Activated naive CD4-positive, alpha-beta T cell treated with anti-CD3 and anti-CD28 coated beads, Interleukin-2, amount 50 U/mL, for 24 hours (primary cell): ENCODE data around the gene CSRNP3.

ENCODE experiments used
- H3K27ac Mint-ChIP-seq: one replicate; pipeline ENCODE4 v1.8.0; 2021; ENCODE audit warnings: mild to moderate bottlenecking, mixed read lengths
- H3K27me3 Mint-ChIP-seq: one replicate; pipeline ENCODE4 v1.8.0; 2021; ENCODE audit warnings: mixed read lengths
- H3K36me3 Mint-ChIP-seq: one replicate; pipeline ENCODE4 v1.8.0; 2021; ENCODE audit warnings: mixed read lengths
- H3K4me1 Mint-ChIP-seq: one replicate; pipeline ENCODE4 v1.8.0; 2021; ENCODE audit warnings: mixed read lengths
- H3K4me3 Mint-ChIP-seq: one replicate; pipeline ENCODE4 v1.8.0; 2021; ENCODE audit warnings: mild to moderate bottlenecking, mixed read lengths
- H3K9me3 Mint-ChIP-seq: one replicate; pipeline ENCODE4 v1.8.0; 2021; ENCODE audit warnings: mixed read lengths

CSRNP3 gene

DNA sequence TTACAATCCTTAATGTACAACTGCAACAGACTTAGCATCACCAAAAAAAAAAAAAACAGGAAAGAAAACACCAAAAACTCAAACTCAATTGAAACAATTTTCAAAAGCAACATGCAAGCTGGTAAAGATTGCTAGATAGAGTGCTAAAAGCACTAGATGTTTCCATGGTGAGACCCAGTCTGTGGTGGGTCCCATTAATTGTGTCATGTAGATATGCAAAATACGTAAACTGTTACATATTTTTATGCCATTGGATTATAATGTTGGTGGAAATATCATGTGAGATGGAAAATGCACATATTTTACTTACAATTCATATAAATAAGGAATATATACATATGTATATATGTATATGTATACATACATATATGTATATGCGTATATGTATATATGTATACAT lies 30.5 kb downstream of the CSRNP3 start:
- Mint-ChIP-seq H3K27ac (no peak overlapping the region), H3K4me3 (no peak overlapping the region), H3K27me3 (no peaks in the 10 kb centered on the region), H3K9me3 (no peaks in the 10 kb centered on the region), H3K36me3 (no peaks in the 10 kb centered on the region), H3K4me1 (no peaks in the 10 kb centered on the region)

DNA sequence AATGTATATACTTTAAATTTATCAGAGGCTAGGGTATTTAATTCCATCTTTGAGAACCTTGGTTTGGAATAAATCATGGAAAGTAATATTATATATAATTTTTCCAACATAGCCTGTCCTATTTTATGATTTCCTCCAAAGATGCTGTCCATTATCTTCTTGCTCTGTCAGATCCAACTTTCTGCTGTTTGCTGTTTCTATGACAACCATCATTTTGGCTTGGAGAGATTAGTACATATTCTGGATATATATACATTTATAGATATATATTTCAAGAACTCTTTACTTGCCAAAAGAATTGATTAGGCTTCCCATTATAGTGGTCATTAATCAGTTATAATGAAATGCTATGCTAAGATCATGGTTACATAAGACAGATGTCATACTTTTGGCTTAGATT lies 31.3 kb downstream of the CSRNP3 start:
- Mint-ChIP-seq H3K36me3 (no peaks in the 10 kb centered on the region), H3K9me3 (no peaks in the 10 kb centered on the region), H3K27me3 (no peaks in the 10 kb centered on the region), H3K4me1 (no peaks in the 10 kb centered on the region), H3K27ac (no peak overlapping the region), H3K4me3 (no peak overlapping the region)

DNA sequence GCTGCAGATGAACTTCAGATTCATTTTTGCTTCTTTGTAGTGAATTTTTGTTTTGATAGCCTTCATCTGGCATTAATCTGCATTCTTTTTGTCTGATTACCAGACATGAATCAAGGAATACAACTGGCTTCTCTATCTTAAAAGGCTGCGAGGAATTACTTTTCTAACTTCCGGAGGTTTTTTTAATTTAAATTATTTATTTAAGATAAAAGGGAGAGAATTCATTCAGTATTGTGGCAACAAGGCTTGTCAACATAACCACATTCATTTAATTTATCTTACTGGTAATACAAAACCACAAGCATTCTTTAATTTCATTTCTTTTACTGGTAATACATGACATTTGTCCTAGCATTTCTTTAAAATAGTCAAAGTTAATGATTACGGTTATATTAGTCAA lies 36.0 kb downstream of the CSRNP3 start:
- no peaks in the 10 kb centered on the region for H3K4me1 Mint-ChIP-seq
- H3K4me3 Mint-ChIP-seq: no peak overlapping the region
- H3K36me3 Mint-ChIP-seq: no peaks in the 10 kb centered on the region
- H3K27me3 Mint-ChIP-seq: no peaks in the 10 kb centered on the region
- no peaks in the 10 kb centered on the region for H3K9me3 Mint-ChIP-seq
- H3K27ac Mint-ChIP-seq: no peak overlapping the region

DNA sequence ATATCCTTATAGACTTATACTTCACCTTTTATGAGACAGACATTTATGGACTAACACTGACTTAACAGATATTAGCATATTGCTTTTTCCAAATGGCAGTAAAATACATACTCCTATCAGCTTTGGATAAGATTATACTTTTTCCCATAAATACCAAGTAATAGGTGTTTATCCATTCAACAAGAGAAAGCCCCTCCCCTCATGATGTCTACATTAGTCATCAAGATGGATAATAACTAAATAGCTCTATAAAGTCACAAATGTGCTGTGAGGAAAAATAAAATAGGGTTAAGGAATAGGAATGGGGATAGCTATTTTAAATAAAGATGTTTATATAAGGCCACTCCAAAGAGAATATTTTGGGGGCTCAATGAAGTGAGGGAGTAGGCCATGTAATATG lies 39.4 kb downstream of the CSRNP3 start:
- Mint-ChIP-seq H3K36me3 (no peaks in the 10 kb centered on the region), H3K9me3 (no peaks in the 10 kb centered on the region), H3K27ac (no peak overlapping the region), H3K4me3 (no peak overlapping the region), H3K4me1 (no peaks in the 10 kb centered on the region), H3K27me3 (no peaks in the 10 kb centered on the region)

DNA sequence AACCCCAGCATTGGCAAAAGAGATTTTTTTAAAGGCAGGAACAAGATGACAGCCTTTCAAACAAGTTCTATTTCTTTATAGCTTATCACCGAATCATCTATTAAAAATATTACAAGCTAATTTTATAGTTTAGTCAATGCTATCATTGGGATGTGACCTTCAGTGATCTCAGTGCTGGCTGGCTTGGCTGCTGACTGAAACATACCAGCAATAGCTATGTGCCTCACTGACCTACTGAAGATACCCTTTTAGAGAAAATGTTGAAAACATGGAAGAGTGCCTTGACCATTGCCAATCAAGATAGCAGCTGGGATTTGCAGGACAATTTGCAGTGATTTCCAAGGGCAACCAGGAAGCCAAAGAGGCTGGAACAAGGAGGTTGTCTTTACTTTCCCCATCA lies 44.0 kb downstream of the CSRNP3 start:
- no peaks in the 10 kb centered on the region for H3K4me1 Mint-ChIP-seq
- H3K9me3 Mint-ChIP-seq: no peaks in the 10 kb centered on the region
- no peak overlapping the region for H3K27ac Mint-ChIP-seq
- no peak overlapping the region for H3K4me3 Mint-ChIP-seq
- H3K36me3 Mint-ChIP-seq: no peaks in the 10 kb centered on the region
- H3K27me3 Mint-ChIP-seq: peaks cover 1% of the 10 kb centered on the region

DNA sequence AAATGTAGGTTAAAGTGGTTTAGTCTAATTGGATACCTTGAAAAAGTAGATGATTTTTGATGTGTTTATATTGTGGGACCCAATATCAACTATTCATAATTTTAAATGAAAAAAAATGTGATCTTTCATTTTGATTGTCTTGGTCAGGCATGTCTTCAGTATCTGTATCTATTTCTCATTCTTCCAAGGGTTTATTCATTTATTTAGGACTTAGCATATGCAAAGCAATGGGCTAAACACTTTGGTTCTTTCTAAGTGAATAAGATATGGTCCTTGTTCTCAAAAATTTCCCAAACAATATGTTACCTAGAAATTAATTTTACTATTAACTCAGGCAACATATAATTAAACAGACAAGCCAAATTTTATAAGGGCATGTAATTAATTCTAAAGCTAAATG lies 49.1 kb downstream of the CSRNP3 start:
- Mint-ChIP-seq H3K27ac (no peak overlapping the region), H3K4me3 (no peak overlapping the region), H3K27me3 (peaks cover 1% of the 10 kb centered on the region), H3K4me1 (no peaks in the 10 kb centered on the region), H3K9me3 (no peaks in the 10 kb centered on the region), H3K36me3 (no peaks in the 10 kb centered on the region)

DNA sequence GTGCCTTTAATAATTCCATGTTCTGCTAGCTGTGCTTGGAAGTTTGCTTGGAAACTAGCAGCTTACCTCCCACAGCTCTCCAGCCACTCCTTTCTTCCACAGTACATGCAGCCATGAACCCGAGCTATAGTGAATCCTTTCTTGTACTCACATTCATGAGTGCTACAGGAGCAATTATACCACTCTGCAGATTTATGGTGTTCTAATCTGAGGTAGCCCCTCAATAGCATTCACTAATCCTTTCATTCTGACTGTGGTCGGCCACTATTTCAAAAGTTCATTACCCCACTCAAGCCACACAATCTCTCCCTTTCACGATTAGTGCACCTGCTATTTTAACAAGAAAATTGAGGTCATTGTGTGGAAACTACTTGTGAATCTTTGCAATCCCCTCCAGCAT lies 53.2 kb downstream of the CSRNP3 start:
- Mint-ChIP-seq H3K36me3 (no peaks in the 10 kb centered on the region), H3K27ac (no peak overlapping the region), H3K27me3 (no peaks in the 10 kb centered on the region), H3K4me3 (no peak overlapping the region), H3K9me3 (no peaks in the 10 kb centered on the region), H3K4me1 (no peaks in the 10 kb centered on the region)

DNA sequence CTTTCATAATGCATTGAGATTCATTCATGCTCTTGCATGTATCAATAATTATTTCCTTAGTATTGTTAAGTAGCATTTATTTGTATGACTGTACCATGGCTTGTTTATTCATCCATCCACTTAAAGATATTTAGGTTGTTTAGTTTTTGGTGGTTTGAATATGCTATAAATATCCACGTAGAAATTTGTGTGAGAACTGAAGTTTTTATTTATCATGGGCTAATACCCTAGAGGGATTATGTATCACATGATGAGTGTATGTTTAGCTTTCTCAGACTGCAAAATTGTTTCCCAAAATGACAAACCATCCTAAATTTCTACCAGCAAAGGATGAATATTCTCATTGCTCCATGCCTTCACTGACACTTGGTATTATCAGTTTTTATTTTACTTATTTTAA lies 55.2 kb downstream of the CSRNP3 start:
- Mint-ChIP-seq H3K27ac (no peak overlapping the region), H3K27me3 (no peaks in the 10 kb centered on the region), H3K9me3 (no peaks in the 10 kb centered on the region), H3K4me3 (no peak overlapping the region), H3K4me1 (no peaks in the 10 kb centered on the region), H3K36me3 (no peaks in the 10 kb centered on the region)

DNA sequence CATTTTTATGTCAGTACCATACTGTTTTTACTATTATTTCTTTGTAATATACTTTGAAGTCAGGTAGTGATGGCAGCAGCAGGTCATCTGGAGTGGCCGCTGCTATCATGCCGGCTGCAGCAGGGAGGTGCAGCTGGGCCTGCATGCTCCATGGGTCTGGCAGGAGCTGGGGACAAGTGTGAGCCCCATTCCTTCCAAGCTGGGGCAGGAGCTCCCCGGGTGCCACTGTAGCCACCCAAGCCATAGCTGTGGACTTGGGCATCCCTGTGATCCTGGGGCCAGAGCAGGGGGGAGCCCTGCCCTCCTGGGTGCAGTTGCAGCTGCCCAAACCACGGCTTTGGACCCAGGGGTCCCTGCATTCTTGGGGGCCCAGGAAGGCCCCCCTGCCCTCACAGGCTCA lies 59.2 kb downstream of the CSRNP3 start:
- Mint-ChIP-seq H3K27me3 (peaks cover 4% of the 10 kb centered on the region), H3K27ac (no peak overlapping the region), H3K4me3 (no peak overlapping the region), H3K4me1 (no peaks in the 10 kb centered on the region), H3K36me3 (no peaks in the 10 kb centered on the region), H3K9me3 (peaks cover 4% of the 10 kb centered on the region)

DNA sequence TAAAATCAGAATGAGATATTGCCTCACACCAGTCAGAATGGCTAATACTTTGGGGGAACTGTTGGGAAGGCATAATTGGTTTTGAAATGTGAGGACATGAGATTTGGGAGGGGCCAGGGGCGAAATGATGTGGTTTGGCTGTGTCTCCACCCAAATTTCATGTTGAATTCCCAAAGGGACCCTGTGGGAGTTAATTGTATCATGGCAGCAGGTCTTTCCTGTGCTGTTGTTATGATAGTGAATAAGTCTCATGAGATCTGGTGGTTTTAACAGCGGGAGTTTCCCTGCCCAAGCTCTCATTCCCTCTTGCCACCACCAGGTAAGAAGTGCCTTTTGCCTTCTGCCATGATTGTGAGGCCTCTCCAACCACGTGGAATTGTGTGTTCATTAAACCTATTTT lies 59.6 kb downstream of the CSRNP3 start:
- H3K4me3 Mint-ChIP-seq: no peak overlapping the region
- peaks cover 4% of the 10 kb centered on the region for H3K27me3 Mint-ChIP-seq
- H3K4me1 Mint-ChIP-seq: no peaks in the 10 kb centered on the region
- no peaks in the 10 kb centered on the region for H3K36me3 Mint-ChIP-seq
- H3K9me3 Mint-ChIP-seq: peaks cover 4% of the 10 kb centered on the region
- no peak overlapping the region for H3K27ac Mint-ChIP-seq

DNA sequence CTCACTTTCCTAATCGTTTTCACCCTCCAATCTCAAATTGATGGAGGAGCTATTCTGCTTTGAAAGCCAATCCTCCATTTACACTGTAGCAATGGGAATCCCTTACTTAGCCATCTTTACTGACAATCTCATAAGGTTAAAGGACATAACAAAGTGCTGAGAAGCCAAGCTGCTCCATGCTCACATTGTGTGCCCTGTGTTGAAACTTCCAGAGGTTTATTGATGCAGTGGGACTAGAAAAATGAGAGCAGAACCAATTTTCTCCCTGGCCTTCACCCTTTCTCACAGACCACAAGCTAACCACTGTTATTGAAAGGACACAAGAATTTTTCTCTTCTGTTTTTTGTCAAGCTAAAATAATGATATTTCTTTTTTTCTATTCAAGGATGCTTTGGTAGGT lies 63.8 kb downstream of the CSRNP3 start:
- H3K27ac Mint-ChIP-seq: no peak overlapping the region
- H3K27me3 Mint-ChIP-seq: peaks cover 6% of the 10 kb centered on the region
- peaks cover 4% of the 10 kb centered on the region for H3K9me3 Mint-ChIP-seq
- no peaks in the 10 kb centered on the region for H3K36me3 Mint-ChIP-seq
- H3K4me1 Mint-ChIP-seq: no peaks in the 10 kb centered on the region
- no peak overlapping the region for H3K4me3 Mint-ChIP-seq

DNA sequence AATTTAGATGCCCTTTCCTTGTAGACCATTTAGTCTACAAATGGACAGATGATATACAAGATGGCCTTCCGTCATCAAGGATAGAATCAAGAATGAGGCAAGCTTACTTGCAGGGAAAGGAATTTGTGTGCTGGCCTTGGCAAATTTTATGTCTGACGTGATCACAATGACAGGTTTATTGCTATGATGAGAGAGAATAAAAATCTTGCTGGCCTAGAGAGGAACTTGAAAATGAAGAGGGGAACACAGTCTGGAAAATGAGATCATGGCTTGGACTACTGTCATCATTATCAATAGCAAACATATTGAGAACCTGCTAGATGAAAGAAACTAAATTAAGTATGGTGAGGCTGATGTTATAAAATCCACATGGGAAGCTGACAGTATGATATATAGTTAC lies 66.0 kb downstream of the CSRNP3 start:
- H3K4me3 Mint-ChIP-seq: no peak overlapping the region
- no peaks in the 10 kb centered on the region for H3K4me1 Mint-ChIP-seq
- H3K27me3 Mint-ChIP-seq: peaks cover 6% of the 10 kb centered on the region
- H3K36me3 Mint-ChIP-seq: no peaks in the 10 kb centered on the region
- H3K27ac Mint-ChIP-seq: no peak overlapping the region
- H3K9me3 Mint-ChIP-seq: peaks cover 4% of the 10 kb centered on the region

DNA sequence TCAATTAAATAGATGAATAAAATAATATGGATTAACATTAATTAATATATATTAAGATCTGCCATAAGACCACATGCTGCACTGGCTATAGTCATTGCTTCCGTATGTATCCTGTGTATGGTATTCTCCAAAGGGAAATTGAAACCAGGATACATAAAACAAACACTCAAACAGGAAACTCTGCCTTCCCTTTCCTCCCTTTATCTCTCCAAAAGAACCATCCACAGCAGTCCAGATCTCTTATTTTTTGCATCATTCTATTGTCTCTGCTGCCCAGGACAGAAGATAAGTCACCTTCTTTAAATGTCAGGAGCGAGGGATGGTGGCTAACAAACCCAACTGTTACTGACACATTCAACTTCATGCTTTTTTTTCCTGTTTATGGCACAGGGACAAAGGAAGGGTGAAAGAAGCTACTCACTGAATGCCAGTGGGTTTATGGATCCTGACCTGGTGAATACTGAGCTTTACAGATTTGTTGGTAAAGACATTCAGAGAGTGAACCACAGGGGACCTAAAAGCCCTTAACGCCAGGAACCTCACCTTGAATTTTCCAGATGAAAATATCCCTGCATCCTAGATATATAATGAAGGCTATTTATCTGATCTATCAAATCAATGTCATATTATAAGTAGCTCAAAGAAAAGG lies 67.5 kb downstream of the CSRNP3 start:
- H3K4me3 Mint-ChIP-seq: no peak overlapping the region
- H3K4me1 Mint-ChIP-seq: no peaks in the 10 kb centered on the region

DNA sequence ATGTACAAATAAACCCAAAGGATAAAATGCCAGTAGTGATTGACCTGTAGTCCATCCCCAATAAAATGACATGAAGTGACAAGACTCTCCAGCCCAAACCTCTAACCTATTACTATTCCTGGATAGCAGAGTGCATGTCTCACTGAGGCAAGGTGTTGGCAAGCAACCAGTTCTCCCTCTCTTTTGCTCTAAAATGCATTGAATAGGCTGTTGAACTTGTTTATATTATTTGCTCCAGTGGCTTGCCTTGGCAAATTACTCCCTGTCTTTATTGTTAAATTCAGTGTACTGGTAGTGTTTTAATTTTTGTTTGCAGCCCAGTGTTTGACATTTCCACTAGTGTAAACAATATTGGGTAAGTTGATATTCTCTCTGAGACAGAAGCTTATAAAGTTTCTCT lies 70.5 kb downstream of the CSRNP3 start:
- Mint-ChIP-seq H3K9me3 (no peaks in the 10 kb centered on the region), H3K27ac (no peak overlapping the region), H3K4me3 (no peak overlapping the region), H3K36me3 (no peaks in the 10 kb centered on the region), H3K27me3 (peaks cover 2% of the 10 kb centered on the region), H3K4me1 (no peaks in the 10 kb centered on the region)

More for the DNA sequence above, 67.5 kb downstream of the CSRNP3 start:
- Mint-ChIP-seq H3K36me3 (no peaks in the 10 kb centered on the region), H3K27me3 (peaks cover 2% of the 10 kb centered on the region), H3K9me3 (no peaks in the 10 kb centered on the region), H3K27ac (no peak overlapping the region)

DNA sequence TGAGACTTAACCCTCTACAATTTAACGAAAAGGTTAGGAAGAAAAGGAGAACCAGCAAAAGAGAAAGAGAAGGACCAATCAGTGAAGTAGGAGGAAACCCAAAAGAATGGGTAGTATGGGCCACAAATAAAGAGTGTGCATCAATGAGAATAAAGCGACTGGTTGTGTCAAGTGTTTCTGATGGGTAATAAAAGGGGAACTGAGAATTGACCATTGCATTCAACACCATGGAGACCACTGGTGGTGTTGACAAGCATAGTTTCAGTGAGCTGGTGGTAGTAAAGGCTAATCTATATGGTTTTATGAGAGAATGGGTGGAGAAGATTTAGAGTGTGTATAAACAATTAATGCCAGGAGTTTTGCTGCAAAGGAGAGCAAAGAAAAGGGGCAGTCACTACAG lies 75.4 kb downstream of the CSRNP3 start:
- H3K4me1 Mint-ChIP-seq: no peaks in the 10 kb centered on the region
- no peaks in the 10 kb centered on the region for H3K27me3 Mint-ChIP-seq
- no peak overlapping the region for H3K4me3 Mint-ChIP-seq
- no peaks in the 10 kb centered on the region for H3K36me3 Mint-ChIP-seq
- no peak overlapping the region for H3K27ac Mint-ChIP-seq
- H3K9me3 Mint-ChIP-seq: no peaks in the 10 kb centered on the region

DNA sequence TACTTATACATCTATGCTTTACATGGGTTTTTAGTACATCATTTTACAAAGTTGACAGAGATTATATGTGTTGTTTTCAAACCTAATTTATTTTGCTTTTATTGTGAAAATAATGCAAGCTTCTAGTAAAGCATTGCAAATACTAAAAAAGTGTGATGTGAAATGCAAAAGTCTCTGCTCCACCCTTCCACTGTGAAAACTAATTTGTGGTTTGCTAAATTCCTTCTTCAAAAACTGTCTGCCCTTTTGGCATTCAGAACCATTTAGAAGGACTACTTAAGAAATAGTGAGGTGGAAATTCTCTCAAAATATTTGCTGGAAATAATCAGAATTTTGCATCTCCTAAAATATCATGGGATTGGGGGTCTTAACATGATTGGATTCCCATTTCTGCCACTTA lies 78.4 kb downstream of the CSRNP3 start:
- Mint-ChIP-seq H3K27ac (no peak overlapping the region), H3K27me3 (no peaks in the 10 kb centered on the region), H3K9me3 (no peaks in the 10 kb centered on the region), H3K36me3 (no peaks in the 10 kb centered on the region), H3K4me1 (no peaks in the 10 kb centered on the region), H3K4me3 (no peak overlapping the region)

DNA sequence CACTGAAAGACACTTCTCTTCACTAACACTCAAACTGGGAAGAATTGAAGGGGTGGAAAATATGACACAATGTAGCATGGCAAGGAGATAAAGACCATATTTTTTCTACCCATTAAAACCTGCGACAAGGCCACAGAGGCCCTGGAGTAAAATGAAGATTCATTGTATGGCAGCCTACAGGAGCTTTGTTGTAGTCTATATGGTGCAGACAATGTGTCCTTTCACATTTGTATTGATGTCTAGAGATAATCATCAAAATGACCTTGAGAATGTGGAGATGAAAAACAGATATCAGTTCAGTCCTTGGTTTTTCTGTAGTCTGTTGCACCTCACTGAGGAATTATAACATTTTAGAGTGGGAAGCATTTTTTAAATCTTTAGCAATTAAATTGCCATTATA lies 80.1 kb downstream of the CSRNP3 start:
- no peaks in the 10 kb centered on the region for H3K36me3 Mint-ChIP-seq
- H3K4me1 Mint-ChIP-seq: no peaks in the 10 kb centered on the region
- H3K27me3 Mint-ChIP-seq: no peaks in the 10 kb centered on the region
- H3K9me3 Mint-ChIP-seq: no peaks in the 10 kb centered on the region
- H3K4me3 Mint-ChIP-seq: no peak overlapping the region
- H3K27ac Mint-ChIP-seq: no peak overlapping the region
